Osteocyte (in vitro differentiated cells): ENCODE data around the gene RAB33A. TPM values are rescaled to one million over a fixed set of nuclear protein-coding genes. Genes with fewer than 3 reads are reported as not detected.
A peak's percentile ranks its signal among the peaks of the same experiment; 100 is the strongest.

ENCODE experiments used
- DNase-seq: peaks from one replicate; pipeline ENCODE4 v3.0.0; 2021; ENCODE audit warnings: mixed read lengths; ENCODE audit not compliant: unreplicated experiment; ENCODE audit errors: extremely low spot score
- H3K27ac Mint-ChIP-seq: one replicate; pipeline ENCODE4 v1.8.0; 2021; ENCODE audit warnings: mild to moderate bottlenecking, mixed read lengths; ENCODE audit not compliant: unreplicated experiment
- H3K27me3 Mint-ChIP-seq: one replicate; pipeline ENCODE4 v1.8.0; 2021; ENCODE audit warnings: mixed read lengths; ENCODE audit not compliant: unreplicated experiment
- H3K36me3 Mint-ChIP-seq: one replicate; pipeline ENCODE4 v1.8.0; 2021; ENCODE audit warnings: mixed read lengths; ENCODE audit not compliant: unreplicated experiment
- H3K4me1 Mint-ChIP-seq: one replicate; pipeline ENCODE4 v1.8.0; 2021; ENCODE audit warnings: mixed read lengths; ENCODE audit not compliant: unreplicated experiment
- H3K4me3 Mint-ChIP-seq: one replicate; pipeline ENCODE4 v1.8.0; 2021; ENCODE audit warnings: mild to moderate bottlenecking, moderate library complexity, mixed read lengths; ENCODE audit not compliant: unreplicated experiment
- H3K9me3 Mint-ChIP-seq: one replicate; pipeline ENCODE4 v1.8.0; 2021; ENCODE audit warnings: mixed read lengths; ENCODE audit not compliant: unreplicated experiment
- long read RNA-seq: library from polyadenylated mRNA; unstranded; transcript quantifications from one replicate; pipeline ENCODE4 v2.0.0, GENCODE V29; 2021
- total RNA-seq: library from RNA; stranded (reverse); gene quantifications from 2 replicates; pipeline ENCODE4 v1.2.1, GENCODE V29; 2021
- TF ChIP-seq, protein P1 (sequence below): fragments of 200-600 bp; sonication (generic); IDR thresholded peaks from 2 replicates; pipeline ENCODE4 v1.5.0; 2021; ENCODE audit warnings: antibody characterized with exemption, mild to moderate bottlenecking, moderate library complexity

Gene RAB33A
- 3.6 and 4.1 TPM in 2 replicates for total RNA-seq
- long read RNA-seq, transcript RAB33A-201 (2 exons, 1,258 nt), result major isoform, 6 of 7 reads
- long read RNA-seq, partial matches to known transcripts, result 0 of 7 reads
- long read RNA-seq, other reads (novel, unspliced or antisense), result 1 of 7 reads

DNA sequence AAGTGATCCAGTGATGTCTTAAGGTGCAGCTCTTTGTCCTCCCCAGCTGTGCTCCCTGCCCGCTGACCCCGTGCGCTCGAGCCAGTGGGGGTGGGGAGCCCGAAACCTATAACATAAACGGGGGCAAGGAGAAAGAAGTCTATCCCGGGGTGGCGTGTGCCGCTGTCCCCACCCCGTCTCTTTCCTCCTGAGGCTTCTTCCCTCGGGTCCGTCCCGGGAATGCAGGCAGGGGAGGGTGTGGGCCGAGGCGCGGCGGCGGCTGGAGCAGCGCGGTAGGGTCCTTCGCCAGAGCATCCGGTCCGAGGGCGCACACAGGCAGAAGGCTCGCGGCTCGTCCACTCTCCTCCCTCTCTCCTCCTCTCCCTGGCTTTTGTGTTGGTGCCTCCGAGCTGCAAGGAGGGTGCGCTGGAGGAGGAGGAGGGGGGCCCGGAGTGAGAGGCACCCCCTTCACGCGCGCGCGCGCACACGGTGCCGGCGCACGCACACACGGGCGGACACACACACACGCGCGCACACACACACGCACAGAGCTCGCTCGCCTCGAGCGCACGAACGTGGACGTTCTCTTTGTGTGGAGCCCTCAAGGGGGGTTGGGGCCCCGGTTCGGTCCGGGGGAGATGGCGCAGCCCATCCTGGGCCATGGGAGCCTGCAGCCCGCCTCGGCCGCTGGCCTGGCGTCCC lies at the start of gene RAB33A:
RAB33A (plus strand) TSS at position 517 of the 681 bp plus-strand sequence; CDS start at position 618, 101 bp downstream.
- peak; percentile 84 for DNase-seq
- peak within 1 kb of the TSS; percentile 77 for H3K4me3 Mint-ChIP-seq
- peak within 1 kb of the TSS; percentile 92 for H3K27ac Mint-ChIP-seq
- peaks cover 33% of the 10 kb centered on the region for H3K4me1 Mint-ChIP-seq
- peaks cover 5% of the 10 kb centered on the region for H3K9me3 Mint-ChIP-seq
- TF ChIP-seq, protein P1, sequence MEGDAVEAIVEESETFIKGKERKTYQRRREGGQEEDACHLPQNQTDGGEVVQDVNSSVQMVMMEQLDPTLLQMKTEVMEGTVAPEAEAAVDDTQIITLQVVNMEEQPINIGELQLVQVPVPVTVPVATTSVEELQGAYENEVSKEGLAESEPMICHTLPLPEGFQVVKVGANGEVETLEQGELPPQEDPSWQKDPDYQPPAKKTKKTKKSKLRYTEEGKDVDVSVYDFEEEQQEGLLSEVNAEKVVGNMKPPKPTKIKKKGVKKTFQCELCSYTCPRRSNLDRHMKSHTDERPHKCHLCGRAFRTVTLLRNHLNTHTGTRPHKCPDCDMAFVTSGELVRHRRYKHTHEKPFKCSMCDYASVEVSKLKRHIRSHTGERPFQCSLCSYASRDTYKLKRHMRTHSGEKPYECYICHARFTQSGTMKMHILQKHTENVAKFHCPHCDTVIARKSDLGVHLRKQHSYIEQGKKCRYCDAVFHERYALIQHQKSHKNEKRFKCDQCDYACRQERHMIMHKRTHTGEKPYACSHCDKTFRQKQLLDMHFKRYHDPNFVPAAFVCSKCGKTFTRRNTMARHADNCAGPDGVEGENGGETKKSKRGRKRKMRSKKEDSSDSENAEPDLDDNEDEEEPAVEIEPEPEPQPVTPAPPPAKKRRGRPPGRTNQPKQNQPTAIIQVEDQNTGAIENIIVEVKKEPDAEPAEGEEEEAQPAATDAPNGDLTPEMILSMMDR, result no peak
- no peaks in the 10 kb centered on the region for H3K27me3 Mint-ChIP-seq
- no peaks in the 10 kb centered on the region for H3K36me3 Mint-ChIP-seq

DNA sequence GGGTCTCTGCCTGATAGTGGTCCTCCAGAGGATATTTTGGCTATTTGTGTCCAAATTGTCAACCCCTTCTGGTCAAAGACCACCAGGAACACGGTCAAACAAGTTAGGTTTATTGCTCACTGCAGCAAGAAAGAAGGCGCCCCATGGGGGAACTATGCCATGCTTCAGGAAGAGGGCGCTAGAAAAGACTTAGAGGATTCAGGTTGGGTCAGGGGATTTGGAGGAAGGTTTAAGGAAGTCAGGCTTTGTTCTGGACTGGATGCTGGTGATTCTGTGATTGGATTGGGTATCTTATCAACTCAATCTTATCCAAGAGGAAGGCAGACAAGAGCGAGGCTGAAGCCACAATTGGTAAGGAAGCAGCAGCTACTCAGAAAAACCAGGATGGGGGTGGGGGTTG lies 47.2 kb upstream of the RAB33A start:
- DNase-seq, result no peak
- H3K9me3 Mint-ChIP-seq, result no peaks in the 10 kb centered on the region
- no peak overlapping the region for H3K27ac Mint-ChIP-seq
- H3K4me1 Mint-ChIP-seq, result peaks cover 10% of the 10 kb centered on the region
- TF ChIP-seq, protein P1, result no peak
- H3K27me3 Mint-ChIP-seq, result no peaks in the 10 kb centered on the region
- peaks cover 8% of the 10 kb centered on the region for H3K36me3 Mint-ChIP-seq
- no peak overlapping the region for H3K4me3 Mint-ChIP-seq

DNA sequence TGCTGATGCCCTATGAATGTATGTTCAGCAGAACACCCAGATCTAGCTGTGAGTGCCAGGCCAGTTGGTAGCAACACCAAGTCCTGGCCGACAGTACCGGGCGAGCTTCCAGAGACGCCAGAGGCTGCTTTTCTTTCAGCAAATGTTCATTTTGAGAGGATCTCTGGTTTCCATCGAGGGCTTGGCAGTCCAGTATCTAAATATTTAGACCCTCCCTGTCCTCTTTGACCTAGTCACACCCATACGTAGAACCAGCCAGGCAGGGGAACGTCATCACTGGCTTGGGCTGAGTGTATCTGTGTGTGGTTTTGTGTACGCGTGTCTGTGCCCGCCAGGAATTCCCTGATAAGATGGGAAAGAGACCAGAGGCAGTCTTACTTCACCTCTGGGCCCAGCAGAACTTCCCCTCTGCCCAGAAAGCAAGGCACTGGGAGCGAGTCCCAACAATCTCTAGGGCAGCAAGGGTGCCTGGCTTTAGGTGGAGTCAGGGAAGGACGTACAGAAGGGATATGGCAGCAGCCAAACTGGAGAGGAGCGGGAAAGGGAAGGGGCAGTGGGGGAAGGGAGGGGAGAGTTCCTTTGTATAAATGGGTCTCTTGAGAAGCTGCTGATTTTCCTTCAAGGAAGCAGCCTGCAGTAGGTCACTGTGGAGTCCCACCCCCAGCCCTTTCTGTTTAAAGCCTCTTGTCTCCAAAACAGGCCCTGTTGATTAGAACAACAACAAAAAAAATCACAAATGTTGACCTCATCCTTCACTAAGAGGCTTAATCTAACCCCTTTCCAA lies 46.5 kb upstream of the RAB33A start:
- H3K4me1 Mint-ChIP-seq, result peaks cover 3% of the 10 kb centered on the region
- TF ChIP-seq, protein P1, result no peak
- no peak for DNase-seq
- no peak overlapping the region for H3K27ac Mint-ChIP-seq
- H3K36me3 Mint-ChIP-seq, result peaks cover 8% of the 10 kb centered on the region
- H3K9me3 Mint-ChIP-seq, result no peaks in the 10 kb centered on the region
- no peaks in the 10 kb centered on the region for H3K27me3 Mint-ChIP-seq
- no peak overlapping the region for H3K4me3 Mint-ChIP-seq

DNA sequence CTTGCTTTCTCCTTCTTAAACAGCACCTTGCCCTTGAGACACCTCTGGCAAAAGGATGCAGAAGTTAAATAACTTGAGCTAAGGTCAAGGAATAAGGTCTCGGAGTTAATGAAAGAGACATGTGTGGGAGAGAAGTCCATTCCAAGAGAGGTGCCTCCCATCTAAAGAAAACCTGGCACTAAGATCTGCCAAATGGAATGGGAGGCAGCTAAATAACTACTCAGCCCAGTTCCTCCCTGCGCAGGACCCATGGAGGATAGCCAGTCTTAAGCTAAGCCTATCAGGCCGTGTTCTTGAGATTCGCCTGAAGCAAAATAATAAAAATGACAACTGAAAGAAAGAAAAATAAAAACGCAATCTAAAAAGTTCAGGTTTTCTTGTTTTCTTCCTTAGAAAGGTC lies 40.8 kb upstream of the RAB33A start:
- Mint-ChIP-seq H3K27me3 (no peaks in the 10 kb centered on the region), H3K9me3 (no peaks in the 10 kb centered on the region), H3K4me1 (no peaks in the 10 kb centered on the region), H3K4me3 (no peak overlapping the region), H3K27ac (no peak overlapping the region), H3K36me3 (peaks cover 8% of the 10 kb centered on the region)
- TF ChIP-seq, protein P1, result no peak
- DNase-seq, result no peak

DNA sequence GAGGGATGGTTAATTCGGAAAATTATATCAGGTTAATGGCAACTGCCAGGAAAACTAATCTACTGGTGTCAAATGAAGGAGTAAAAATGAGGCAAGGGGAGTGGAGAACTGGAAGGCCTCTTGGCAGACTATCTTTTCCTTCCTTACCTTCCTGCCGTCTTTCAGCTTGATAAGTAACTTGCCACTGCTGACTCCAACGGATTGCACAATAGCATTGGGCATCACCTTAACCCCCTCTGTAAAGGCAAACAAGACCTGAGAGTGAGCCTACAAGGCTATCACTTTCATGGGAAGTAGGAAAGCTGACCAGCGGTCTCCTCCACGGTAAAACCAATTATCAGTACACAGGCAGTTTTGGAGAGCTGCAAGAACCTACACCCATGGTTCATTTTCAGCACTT lies 35.3 kb upstream of the RAB33A start:
- Mint-ChIP-seq H3K27ac (no peak overlapping the region), H3K4me3 (no peak overlapping the region), H3K36me3 (peaks cover 9% of the 10 kb centered on the region), H3K9me3 (no peaks in the 10 kb centered on the region), H3K4me1 (no peaks in the 10 kb centered on the region), H3K27me3 (no peaks in the 10 kb centered on the region)
- no peak for DNase-seq
- TF ChIP-seq, protein P1, result no peak
